Measurements from ENCODE around the gene DGKD.

Gene DGKD

GRCh38 chr2:233338812-233339368 is 15.4 kb upstream of the DGKD start:
- no peak for DNase-seq (ENCODE audit: low read depth)

DNA sequence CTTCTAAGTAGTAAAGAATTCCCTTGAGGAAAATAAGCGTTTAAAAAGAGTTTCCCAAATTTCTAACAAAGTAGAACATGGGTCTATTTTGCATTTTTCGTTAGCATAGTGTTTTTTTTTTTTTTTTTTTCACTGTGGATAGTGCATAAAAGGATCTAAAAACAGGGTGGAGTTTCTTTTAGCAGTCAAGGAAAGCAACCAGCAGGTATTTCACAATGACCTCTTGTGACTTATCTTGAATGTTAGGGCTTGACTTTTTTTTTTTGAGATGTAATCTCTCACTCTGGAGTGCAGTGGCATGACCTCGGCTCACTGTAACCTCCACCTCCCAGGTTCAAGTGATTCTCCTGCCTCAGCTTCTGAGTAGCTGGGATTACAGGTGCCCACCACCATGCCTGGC is 14.9 kb upstream of the DGKD start:
- DNase-seq (ENCODE audit: low read depth), result no peak

- no peak for DNase-seq (ENCODE audit: low read depth)
Observed at GRCh38 chr2:233341296-233341695, 13.0 kb upstream of the DGKD start.

DNA sequence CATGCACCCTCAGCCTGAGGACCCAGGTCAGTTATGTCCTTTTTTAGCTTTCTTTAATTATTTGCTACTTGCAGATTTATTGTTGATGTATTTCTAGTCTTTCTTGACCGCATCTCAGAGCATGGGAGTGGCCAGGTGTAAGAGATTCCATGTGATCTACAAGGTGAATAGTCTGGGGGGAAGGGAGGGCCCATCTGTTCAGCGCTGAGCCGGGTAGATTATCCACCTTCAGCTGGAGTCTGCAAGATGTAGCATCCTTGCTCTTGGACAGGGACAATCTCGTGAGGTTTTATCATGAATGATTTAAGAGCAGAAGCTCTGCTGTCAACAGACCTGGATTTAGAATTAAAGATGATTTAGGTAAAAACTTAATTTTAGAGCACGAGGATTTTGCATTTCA is 12.0 kb upstream of the DGKD start:
- no peak for DNase-seq (ENCODE audit: low read depth)

DNA sequence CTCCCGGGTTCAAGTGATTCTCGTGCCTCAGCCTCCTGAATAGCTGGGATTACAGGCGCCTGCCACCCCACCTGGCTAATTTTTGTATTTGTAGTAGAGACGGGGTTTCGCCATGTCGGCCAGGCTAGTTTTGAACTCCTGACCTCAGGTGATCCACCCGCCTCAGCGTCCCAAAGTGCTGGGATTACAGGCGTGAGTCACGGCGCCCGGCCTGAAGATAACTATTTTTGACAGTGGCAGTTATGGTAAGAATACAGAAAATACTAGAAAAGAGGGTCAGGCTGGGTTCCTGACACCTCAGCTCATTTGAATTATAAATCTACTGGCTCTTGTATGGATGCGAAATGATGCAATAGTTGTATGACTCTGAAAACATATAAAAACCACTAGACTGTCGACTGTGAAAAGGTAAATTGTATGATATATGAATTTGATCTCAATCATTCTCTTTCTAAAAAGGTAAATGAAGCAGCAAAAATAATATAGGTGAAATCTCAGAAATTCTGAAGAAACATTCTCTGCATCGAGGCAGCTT is 11.1 kb upstream of the DGKD start:
- no peak for DNase-seq (ENCODE audit: low read depth)

DNA sequence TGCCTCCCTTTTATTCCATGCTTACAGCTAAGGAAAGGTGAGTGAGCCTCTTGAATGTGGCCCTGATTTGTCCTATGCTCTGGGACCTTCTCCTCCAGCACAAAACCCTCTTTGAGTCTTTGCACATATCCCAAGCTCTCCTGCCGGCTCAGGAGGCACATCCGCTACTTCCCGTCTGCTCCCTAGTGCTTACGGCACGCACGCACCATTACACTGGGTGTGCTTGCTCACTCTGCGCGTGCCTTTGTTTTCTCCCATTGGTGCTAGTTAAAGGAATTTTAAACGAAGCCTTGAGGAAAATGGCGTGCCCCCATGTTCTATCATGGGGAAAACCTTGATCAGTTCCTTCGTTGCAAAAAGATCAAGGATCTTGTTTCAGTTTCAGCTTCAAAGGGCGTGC is 7.9 kb upstream of the DGKD start:
- no peak for DNase-seq (ENCODE audit: low read depth)

- DNase-seq (ENCODE audit: low read depth), result no peak
Observed at GRCh38 chr2:233346930-233347329, 7.4 kb upstream of the DGKD start.

- DNase-seq (ENCODE audit: low read depth), result no peak
Observed at GRCh38 chr2:233349005-233349998, 5.0 kb upstream of the DGKD start.

GRCh38 chr2:233350708-233351107 is 3.6 kb upstream of the DGKD start:
- peak; percentile 26 for DNase-seq (ENCODE audit: low read depth)

DNA sequence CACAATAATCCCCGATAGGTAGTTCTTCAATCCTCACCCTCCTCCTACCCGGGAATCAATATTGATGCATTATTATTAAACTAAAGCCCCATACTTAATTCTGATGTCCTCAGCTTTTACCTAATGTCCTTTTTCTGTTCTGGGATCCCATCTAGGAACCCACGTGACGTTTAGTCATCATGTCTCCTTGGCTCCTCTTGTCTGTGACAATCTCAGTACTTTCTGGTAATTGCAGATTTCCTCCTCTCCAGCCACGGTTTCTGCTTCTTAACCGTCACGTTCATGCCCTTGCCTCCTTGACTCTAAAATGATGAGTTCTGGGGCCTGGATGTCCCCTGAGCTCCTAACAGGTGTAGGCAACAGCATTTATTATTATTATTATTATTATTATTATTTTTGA is 2.9 kb upstream of the DGKD start:
- no peak for DNase-seq (ENCODE audit: low read depth)

GRCh38 chr2:233352141-233352842 is 2.0 kb upstream of the DGKD start:
- no peak for DNase-seq (ENCODE audit: low read depth)

DNA sequence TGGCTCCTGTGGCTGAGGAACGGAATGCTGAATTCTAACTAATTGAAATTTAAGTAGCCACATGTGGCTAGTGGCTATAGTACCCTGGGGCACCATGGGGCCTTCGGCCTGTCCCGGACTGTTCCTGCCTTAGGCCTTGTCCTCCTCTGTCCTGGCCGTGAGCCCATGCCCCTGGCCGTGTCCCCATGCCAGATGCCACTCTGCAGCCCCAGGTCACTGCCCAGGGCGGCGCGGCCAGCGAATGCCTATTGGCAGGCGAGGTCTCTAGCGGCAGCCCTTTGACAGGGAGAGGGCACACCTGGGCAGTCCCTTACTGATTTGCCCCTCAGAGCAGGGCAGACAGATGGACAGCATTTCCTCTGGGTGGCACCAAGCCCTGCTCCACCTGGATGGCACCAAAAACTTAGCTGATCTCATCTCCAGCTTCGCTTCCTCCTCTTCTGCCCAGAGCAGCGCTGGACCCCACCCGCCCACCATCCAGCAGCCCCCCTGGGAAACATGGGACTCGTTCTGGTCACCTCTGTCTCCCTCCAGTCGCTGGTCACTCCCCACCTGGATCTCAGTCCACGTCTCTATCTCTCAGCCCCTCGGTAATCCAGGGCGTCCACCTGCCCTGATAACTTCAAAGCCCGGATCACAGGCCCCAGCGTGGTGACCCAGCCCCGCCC is 1.1 kb upstream of the DGKD start:
- no peak for DNase-seq (ENCODE audit: low read depth)

- DNase-seq (ENCODE audit: low read depth), result no peak
Observed at GRCh38 chr2:233354500-233354924, 218 bp downstream of the DGKD start.

DNA sequence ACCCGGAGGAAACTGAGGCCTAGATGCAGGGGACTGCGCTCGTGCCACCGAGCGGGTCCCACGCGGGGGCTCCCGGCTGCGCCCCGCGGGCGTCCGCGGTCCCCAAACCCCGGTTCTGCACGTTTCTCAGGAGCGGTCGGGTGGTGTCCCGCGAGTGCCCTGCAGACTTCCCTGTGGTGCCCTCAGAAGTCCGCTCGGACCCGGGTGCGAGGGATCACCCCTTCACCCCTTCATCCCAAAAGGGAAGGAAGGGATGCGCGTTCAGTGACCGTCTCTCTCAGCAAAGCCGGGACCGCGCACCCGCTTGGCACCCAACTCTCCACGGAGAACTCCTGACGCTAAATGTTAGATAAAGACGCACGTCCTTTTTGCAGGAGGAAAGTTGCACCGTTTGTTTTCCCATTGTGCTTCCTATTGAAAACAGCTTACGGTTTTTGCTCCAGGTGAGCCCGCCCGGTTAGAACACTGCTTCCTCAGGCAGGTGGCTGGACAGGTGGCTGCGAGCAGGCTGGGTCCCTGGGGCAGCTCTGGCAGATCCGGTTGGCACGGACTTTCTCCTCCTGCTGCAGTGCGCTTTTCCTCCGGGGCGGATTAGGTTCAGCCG is 779 bp downstream of the DGKD start:
- DNase-seq (ENCODE audit: low read depth), result no peak

GRCh38 chr2:233355916-233356315 is 1.6 kb downstream of the DGKD start:
- no peak for DNase-seq (ENCODE audit: low read depth)

DNA sequence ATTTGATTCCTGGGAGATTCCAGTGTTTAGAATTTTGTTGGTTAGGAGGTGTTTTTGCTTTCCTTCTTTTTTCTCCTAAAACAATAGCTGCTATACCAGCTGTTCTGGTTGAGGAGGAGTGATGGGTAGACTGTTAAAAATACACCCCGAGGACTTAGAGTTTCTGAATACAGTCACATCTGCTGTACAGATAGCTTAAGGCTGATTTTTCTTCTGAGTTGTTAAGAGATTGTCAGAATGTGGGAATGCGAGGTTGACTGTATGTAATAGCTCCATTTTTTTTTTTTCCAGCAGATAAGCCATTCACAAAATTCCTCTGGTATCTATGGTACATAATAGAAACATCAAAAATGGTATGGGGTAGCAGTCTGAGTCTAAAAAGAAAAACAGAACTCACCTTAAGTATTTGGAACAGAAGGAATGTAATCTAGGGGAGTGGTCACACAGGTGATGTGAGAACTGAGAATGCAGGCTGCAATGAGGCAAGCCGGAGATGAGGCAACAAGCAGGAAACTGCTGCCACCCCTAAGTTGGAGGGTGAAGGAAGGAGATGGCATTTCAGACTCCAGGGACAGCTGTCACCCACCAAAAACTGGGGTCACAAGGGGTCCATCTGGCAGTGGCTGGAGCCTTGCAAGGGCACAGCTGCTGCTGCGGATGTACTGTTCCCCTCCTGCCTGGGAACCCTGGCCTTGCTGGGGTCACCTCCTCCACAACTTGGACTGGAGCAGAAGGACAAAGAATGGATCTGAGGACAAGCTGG is 2.4 kb downstream of the DGKD start:
- DNase-seq (ENCODE audit: low read depth), result no peak

DNA sequence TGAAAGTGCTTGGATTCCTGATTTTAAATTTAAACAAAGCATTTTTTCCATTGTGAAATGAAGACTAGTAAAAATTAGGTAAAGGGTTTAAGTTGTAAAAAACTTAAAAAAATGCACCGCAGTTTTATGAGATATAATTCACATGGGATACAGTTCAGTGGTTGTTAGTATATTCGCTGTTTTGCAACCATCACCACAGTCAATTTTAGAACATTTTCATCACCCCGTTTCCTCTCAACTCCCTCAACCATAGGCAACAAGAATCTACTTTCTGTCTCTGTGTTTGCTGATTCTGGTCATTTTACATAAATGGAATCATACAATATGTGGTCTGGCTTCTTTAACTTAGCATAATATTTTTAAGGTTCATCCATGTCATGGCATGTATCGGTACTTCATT is 4.0 kb downstream of the DGKD start:
- DNase-seq (ENCODE audit: low read depth), result no peak

GRCh38 chr2:233358947-233359346 is 4.7 kb downstream of the DGKD start:
- no peak for DNase-seq (ENCODE audit: low read depth)

GRCh38 chr2:233359823-233360222 is 5.5 kb downstream of the DGKD start:
- no peak for DNase-seq (ENCODE audit: low read depth)

- no peak for DNase-seq (ENCODE audit: low read depth)
Observed at GRCh38 chr2:233360771-233361176, 6.5 kb downstream of the DGKD start.

GRCh38 chr2:233361297-233361696 is 7.0 kb downstream of the DGKD start:
- no peak for DNase-seq (ENCODE audit: low read depth)
